ENCODE data around the gene RASL10B. TPM values are rescaled to one million over a fixed set of nuclear protein-coding genes. Genes with fewer than 3 reads are reported as not detected.
A peak's percentile ranks its signal among the peaks of the same experiment; 100 is the strongest.

Gene RASL10B
- total RNA-seq, 1 donor from 2014 or later: 31.7 TPM

- H3K4me3 Mint-ChIP-seq: no peak overlapping the region
- DNase-seq (ENCODE audit: low read depth, low spot score): no peak
- no peaks in the 10 kb centered on the region for H3K27me3 Mint-ChIP-seq (ENCODE audit: low read depth)
- TF ChIP-seq, protein P1, sequence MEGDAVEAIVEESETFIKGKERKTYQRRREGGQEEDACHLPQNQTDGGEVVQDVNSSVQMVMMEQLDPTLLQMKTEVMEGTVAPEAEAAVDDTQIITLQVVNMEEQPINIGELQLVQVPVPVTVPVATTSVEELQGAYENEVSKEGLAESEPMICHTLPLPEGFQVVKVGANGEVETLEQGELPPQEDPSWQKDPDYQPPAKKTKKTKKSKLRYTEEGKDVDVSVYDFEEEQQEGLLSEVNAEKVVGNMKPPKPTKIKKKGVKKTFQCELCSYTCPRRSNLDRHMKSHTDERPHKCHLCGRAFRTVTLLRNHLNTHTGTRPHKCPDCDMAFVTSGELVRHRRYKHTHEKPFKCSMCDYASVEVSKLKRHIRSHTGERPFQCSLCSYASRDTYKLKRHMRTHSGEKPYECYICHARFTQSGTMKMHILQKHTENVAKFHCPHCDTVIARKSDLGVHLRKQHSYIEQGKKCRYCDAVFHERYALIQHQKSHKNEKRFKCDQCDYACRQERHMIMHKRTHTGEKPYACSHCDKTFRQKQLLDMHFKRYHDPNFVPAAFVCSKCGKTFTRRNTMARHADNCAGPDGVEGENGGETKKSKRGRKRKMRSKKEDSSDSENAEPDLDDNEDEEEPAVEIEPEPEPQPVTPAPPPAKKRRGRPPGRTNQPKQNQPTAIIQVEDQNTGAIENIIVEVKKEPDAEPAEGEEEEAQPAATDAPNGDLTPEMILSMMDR (conservative IDR thresholded peaks at IDR 0.05): no peak
- no peak overlapping the region for H3K27ac Mint-ChIP-seq (ENCODE audit: unreplicated experiment)
- peaks cover 5% of the 10 kb centered on the region for H3K36me3 Mint-ChIP-seq (ENCODE audit: low read depth)
- H3K4me1 Mint-ChIP-seq: peaks cover 18% of the 10 kb centered on the region
- no peaks in the 10 kb centered on the region for H3K9me3 Mint-ChIP-seq
These were observed 4.4 kb upstream of the RASL10B start for GRCh38 chr17:35726953-35727460.

DNA sequence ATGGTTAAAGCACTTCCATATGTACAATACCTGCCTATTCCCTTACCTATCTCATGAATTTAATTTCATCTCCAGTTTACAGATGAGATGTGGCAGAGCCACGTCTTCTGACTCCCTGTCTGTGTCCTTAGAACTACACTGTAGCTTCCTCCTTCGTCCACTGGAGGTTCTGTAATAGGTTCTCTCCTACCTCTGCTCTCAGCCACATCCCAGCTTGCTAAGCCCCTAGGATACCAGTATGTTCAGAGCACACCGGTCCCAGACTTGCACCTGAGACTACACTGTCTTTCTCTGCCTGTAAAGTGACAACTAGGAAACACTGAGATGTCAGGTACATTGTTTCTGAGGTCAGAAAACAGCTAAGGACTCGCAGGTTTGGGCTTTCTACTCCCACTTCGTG is 3.8 kb upstream of the RASL10B start:
- TF ChIP-seq, protein P1 (conservative IDR thresholded peaks at IDR 0.05): no peak
- no peak for DNase-seq (ENCODE audit: low read depth, low spot score)
- Mint-ChIP-seq H3K4me3 (no peak overlapping the region), H3K4me1 (peaks cover 24% of the 10 kb centered on the region), H3K27me3 (ENCODE audit: low read depth) (no peaks in the 10 kb centered on the region), H3K9me3 (no peaks in the 10 kb centered on the region), H3K36me3 (ENCODE audit: low read depth) (peaks cover 5% of the 10 kb centered on the region), H3K27ac (ENCODE audit: unreplicated experiment) (no peak overlapping the region)

DNA sequence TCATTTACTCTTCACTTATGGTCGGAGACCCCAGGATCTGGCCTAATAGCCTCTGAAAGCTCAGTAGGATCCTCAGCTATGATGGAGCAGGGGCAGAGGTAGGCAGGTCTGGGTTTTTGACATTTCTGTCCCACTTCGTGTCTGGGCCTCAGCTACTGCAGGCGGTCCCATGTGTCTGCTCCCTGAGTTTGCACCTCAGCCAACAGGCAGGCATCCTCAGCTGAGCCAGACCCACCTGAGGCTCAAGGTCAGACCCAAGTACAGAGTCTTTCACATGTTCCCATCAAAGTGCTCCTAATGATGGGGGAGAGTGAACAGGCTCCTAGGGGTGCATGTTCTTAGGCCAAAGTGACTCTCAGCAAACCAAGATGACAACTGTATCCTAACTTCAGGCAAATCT is 2.9 kb upstream of the RASL10B start:
- TF ChIP-seq, protein P1 (conservative IDR thresholded peaks at IDR 0.05): no peak
- Mint-ChIP-seq H3K9me3 (no peaks in the 10 kb centered on the region), H3K4me3 (peak overlapping the region; percentile 88), H3K27ac (ENCODE audit: unreplicated experiment) (no peak overlapping the region), H3K27me3 (ENCODE audit: low read depth) (no peaks in the 10 kb centered on the region), H3K36me3 (ENCODE audit: low read depth) (peaks cover 5% of the 10 kb centered on the region), H3K4me1 (peaks cover 26% of the 10 kb centered on the region)
- DNase-seq (ENCODE audit: low read depth, low spot score): no peak

DNA sequence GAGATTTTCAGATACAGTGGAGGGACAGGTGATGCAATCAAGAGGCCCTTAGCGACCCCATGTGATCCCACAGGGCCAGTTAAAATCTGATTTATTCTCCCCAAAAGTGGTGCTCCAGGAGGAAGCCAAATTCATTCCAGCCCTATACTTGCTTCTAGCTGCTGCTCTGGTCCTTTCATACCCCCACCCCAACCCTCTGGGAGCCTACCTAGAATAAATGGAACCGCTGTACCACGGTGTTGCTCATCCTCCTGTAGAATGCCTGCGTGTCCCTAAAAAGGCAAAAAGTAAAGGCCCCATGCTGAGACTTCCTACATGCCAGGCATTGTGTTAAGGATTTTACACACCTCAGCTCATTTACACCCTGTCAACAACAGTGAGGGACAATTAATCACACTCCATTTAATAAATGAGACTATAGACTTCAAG is 2.0 kb upstream of the RASL10B start:
- DNase-seq (ENCODE audit: low read depth, low spot score): no peak
- H3K27ac Mint-ChIP-seq (ENCODE audit: unreplicated experiment): no peak overlapping the region

GRCh38 chr17:35730400-35731005 is 936 bp upstream of the RASL10B start:
- H3K27ac Mint-ChIP-seq (ENCODE audit: unreplicated experiment): no peak overlapping the region
- H3K27me3 Mint-ChIP-seq (ENCODE audit: low read depth): no peaks in the 10 kb centered on the region
- TF ChIP-seq, protein P1 (conservative IDR thresholded peaks at IDR 0.05): no peak
- peaks cover 26% of the 10 kb centered on the region for H3K4me1 Mint-ChIP-seq
- DNase-seq (ENCODE audit: low read depth, low spot score): no peak
- H3K9me3 Mint-ChIP-seq: no peaks in the 10 kb centered on the region
- H3K4me3 Mint-ChIP-seq: peak overlapping the region; percentile 88
- H3K36me3 Mint-ChIP-seq (ENCODE audit: low read depth): peaks cover 3% of the 10 kb centered on the region

More for the DNA sequence above, 2.0 kb upstream of the RASL10B start:
- Mint-ChIP-seq H3K27me3 (ENCODE audit: low read depth) (no peaks in the 10 kb centered on the region), H3K4me1 (peaks cover 26% of the 10 kb centered on the region), H3K9me3 (no peaks in the 10 kb centered on the region), H3K36me3 (ENCODE audit: low read depth) (peaks cover 5% of the 10 kb centered on the region), H3K4me3 (peak overlapping the region; percentile 88)
- TF ChIP-seq, protein P1 (conservative IDR thresholded peaks at IDR 0.05): no peak
